GM19397 (cell line): Measurements from ENCODE around the gene OR52E2.

Source experiments
- ATAC-seq: cut with Tn5 transposase; IDR thresholded peaks from one replicate; pipeline ENCODE4 v1.9.1; 2021; ENCODE audit warnings: mild to moderate bottlenecking, moderate library complexity; ENCODE audit not compliant: unreplicated experiment

OR52E2 gene

GRCh38 chr11:5021996-5022395, 37.4 kb downstream of the OR52E2 start:
- no peak for ATAC-seq

GRCh38 chr11:5013012-5013411, 46.4 kb downstream of the OR52E2 start:
- no peak for ATAC-seq

- ATAC-seq = no peak
Measured at GRCh38 chr11:5011254-5011653, 48.2 kb downstream of the OR52E2 start.
